Fibroblast of skin of left biceps (primary cell): ENCODE data around the gene SCN3A.

ENCODE experiments used
- DNase-seq, 2 experiments: peaks; one replicate each; pipeline ENCODE4 v3.0.0-alpha.2; 2013; ENCODE audit warnings: low read depth in 2 of 2

Gene SCN3A

GRCh38 chr2:165203689-165204559 is at the start of gene SCN3A:
SCN3A (minus strand) TSS chr2:165204050; CDS start chr2:165176394, 27,656 bp downstream.
- peak; percentile 6 to 15 for DNase-seq

GRCh38 chr2:165253178-165253577 is 49.3 kb upstream of the SCN3A start:
- DNase-seq: no peak

GRCh38 chr2:165251366-165251765 is 47.5 kb upstream of the SCN3A start:
- DNase-seq: no peak

GRCh38 chr2:165248238-165248637 is 44.4 kb upstream of the SCN3A start:
- no peak for DNase-seq

- no peak for DNase-seq
Measured at GRCh38 chr2:165245081-165245793, 41.4 kb upstream of the SCN3A start.

- DNase-seq: no peak
Measured at GRCh38 chr2:165240916-165241315, 37.1 kb upstream of the SCN3A start.

GRCh38 chr2:165239856-165240515 is 36.1 kb upstream of the SCN3A start:
- no peak for DNase-seq

GRCh38 chr2:165239230-165239629 is 35.4 kb upstream of the SCN3A start, which contains the start of gene SCN2A:
SCN2A (plus strand) TSS chr2:165239414; CDS start chr2:165295824, 56,410 bp downstream.
- DNase-seq: peak in 1 of 2 experiments; percentile 6

- peak in 1 of 2 experiments; percentile 5 for DNase-seq
Measured at GRCh38 chr2:165238295-165238694, 34.4 kb upstream of the SCN3A start.

GRCh38 chr2:165237056-165237455 is 33.2 kb upstream of the SCN3A start:
- no peak for DNase-seq

GRCh38 chr2:165227571-165227970 is 23.7 kb upstream of the SCN3A start:
- no peak for DNase-seq

GRCh38 chr2:165224941-165225340 is 21.1 kb upstream of the SCN3A start:
- no peak for DNase-seq

GRCh38 chr2:165219481-165219880 is 15.6 kb upstream of the SCN3A start:
- DNase-seq: no peak

GRCh38 chr2:165214093-165214492 is 10.2 kb upstream of the SCN3A start:
- no peak for DNase-seq

GRCh38 chr2:165208094-165208493 is 4.2 kb upstream of the SCN3A start:
- DNase-seq: no peak

GRCh38 chr2:165205865-165206264 is 2.0 kb upstream of the SCN3A start:
- DNase-seq: no peak

- DNase-seq: no peak
Measured at GRCh38 chr2:165202239-165202638, 1.6 kb downstream of the SCN3A start.

GRCh38 chr2:165198181-165198580 is 5.7 kb downstream of the SCN3A start:
- no peak for DNase-seq

GRCh38 chr2:165197346-165197745 is 6.5 kb downstream of the SCN3A start:
- no peak for DNase-seq

- DNase-seq: no peak
Measured at GRCh38 chr2:165196411-165196810, 7.4 kb downstream of the SCN3A start.

- DNase-seq: no peak
Measured at GRCh38 chr2:165193178-165193777, 10.6 kb downstream of the SCN3A start.

GRCh38 chr2:165192729-165193128 is 11.1 kb downstream of the SCN3A start:
- no peak for DNase-seq
